HG03469 (cell line): Measurements from ENCODE around the gene ZMYND8.

Source experiments
- ATAC-seq: cut with Tn5 transposase; IDR thresholded peaks from one replicate; pipeline ENCODE4 v1.9.1; 2021; ENCODE audit warnings: mild to moderate bottlenecking, moderate library complexity, moderate number of reproducible peaks; ENCODE audit not compliant: unreplicated experiment

The ZMYND8 gene

GRCh38 chr20:47233333-47234188 is 122.9 kb downstream of the ZMYND8 start:
- no peak for ATAC-seq

- ATAC-seq = no peak
Observed at GRCh38 chr20:47232518-47232917, 124.0 kb downstream of the ZMYND8 start.

- no peak for ATAC-seq
Observed at GRCh38 chr20:47231382-47232039, 125.0 kb downstream of the ZMYND8 start.

GRCh38 chr20:47230811-47231256 is 125.7 kb downstream of the ZMYND8 start:
- ATAC-seq = no peak

- no peak for ATAC-seq
Observed at GRCh38 chr20:47228654-47229053, 127.8 kb downstream of the ZMYND8 start.

- ATAC-seq = no peak
Observed at GRCh38 chr20:47227576-47227975, 128.9 kb downstream of the ZMYND8 start.

GRCh38 chr20:47227119-47227518 is 129.4 kb downstream of the ZMYND8 start:
- ATAC-seq = no peak

- no peak for ATAC-seq
Observed at GRCh38 chr20:47225458-47225857, 131.0 kb downstream of the ZMYND8 start.

GRCh38 chr20:47224857-47225256 is 131.6 kb downstream of the ZMYND8 start:
- no peak for ATAC-seq

- no peak for ATAC-seq
Observed at GRCh38 chr20:47224300-47224791, 132.2 kb downstream of the ZMYND8 start.

GRCh38 chr20:47223896-47224295 is 132.6 kb downstream of the ZMYND8 start:
- no peak for ATAC-seq

GRCh38 chr20:47222468-47223119 is 133.9 kb downstream of the ZMYND8 start:
- no peak for ATAC-seq

- no peak for ATAC-seq
Observed at GRCh38 chr20:47221036-47221625, 135.4 kb downstream of the ZMYND8 start.

- ATAC-seq = no peak
Observed at GRCh38 chr20:47220161-47220582, 136.3 kb downstream of the ZMYND8 start.

- ATAC-seq = no peak
Observed at GRCh38 chr20:47217482-47218446, 138.7 kb downstream of the ZMYND8 start.

- ATAC-seq = no peak
Observed at GRCh38 chr20:47216819-47217410, 139.6 kb downstream of the ZMYND8 start.

- no peak for ATAC-seq
Observed at GRCh38 chr20:47215653-47216397, 140.7 kb downstream of the ZMYND8 start.

GRCh38 chr20:47213966-47214365 is 142.5 kb downstream of the ZMYND8 start:
- ATAC-seq = no peak
